Measurements from ENCODE around the gene TUBA1C.
"Not testable (repeated sequence)": the region's sequence is repeated elsewhere in the genome, so short reads cannot be mapped to it uniquely, and the experiment has no call there.

Gene TUBA1C

DNA sequence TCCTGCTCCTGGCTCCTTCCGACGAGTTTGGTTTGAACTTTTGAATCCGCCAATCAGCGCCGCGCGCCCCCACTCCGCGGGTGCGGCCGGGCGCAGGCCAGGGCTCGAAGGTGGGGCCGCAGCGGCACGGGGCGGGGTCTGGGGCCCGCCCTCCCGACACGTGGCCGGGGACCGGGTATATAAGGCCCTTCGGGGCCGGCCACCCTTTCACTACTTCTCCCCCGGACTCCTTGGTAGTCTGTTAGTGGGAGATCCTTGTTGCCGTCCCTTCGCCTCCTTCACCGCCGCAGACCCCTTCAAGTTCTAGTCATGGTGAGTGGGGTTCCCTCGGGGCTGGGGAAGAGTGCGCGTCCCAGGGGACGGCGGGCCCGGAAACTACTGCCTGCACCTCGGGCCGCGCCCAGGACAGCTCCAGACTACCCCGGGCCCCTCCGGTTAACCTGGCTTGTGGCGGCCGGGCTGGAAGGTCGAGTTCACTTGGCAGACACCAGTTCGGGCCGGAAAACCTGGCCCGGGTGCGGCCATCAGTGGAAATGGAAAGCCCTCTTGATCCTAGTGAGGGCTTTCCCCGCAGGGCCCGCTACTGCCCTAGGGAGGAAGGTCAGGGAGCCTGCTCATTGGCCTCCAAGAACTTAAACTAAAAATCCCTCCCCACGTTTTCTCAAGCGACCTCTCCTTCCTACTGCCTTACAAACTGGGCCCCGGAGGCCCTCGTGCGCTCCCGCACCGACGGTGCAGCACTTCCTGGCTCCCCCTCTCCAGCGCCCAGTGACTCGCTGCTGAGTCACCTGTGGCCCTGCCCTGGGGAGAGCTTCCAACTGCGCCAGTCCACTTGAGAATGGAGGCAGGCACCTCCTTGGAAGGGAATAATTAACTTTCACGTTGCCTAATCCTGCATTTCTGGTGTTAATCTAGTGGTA is at the start of gene TUBA1C:
TUBA1C (plus strand) TSS at position 210 of the 920 bp plus-strand sequence; CDS start at position 310, 100 bp downstream.
- DNase-seq = peak; percentile 96 to 99 (median 97)

DNA sequence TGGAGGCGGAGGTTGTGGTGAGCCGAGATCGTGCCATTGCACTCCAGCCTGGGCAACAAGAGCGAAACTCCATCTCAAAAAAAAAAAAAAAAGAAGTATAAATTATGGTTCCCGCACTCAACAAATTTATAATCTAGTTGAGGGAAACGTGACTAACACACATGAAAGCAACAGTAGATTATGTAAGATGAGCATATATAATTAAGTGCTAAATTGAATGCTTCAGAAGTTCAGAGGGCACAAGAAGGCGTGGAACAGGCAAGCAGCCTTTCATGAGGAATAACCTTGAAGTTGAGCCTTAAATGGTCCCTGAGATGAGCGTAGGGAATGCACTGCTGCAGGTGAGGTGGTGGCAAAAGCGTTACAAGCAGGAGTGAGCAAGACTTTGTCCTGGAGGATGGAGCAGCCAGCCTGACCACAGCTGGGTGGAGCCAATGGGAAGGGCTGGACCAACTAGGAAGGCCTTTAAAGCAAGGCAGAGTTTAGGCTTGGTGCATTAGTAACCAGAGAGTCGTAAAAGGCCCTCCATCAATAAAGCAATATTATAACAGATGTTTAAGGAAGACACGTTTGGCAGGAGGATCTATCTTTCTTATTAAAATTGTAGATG is 45.4 kb upstream of the TUBA1C start:
- DNase-seq = no peak

DNA sequence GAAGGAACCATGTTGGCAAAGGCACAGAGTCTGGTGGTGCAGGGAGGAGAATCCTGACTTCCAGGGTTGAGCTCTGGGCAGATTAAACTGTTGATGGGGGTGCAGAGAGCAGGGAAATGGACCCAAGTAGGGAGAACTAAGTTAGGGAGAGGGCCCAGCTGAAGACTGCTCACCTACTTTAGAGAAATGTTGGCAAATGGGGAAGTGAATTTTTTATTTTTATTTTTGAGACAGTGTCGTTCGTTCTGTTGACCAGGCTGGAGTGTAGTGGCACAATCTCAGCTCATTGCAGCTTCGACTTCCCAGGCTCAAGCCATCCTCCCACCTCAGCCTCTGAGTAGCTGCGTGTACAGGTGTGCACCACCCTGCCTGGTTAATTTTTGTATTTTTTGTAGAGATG is 43.9 kb upstream of the TUBA1C start:
- DNase-seq = no peak

DNA sequence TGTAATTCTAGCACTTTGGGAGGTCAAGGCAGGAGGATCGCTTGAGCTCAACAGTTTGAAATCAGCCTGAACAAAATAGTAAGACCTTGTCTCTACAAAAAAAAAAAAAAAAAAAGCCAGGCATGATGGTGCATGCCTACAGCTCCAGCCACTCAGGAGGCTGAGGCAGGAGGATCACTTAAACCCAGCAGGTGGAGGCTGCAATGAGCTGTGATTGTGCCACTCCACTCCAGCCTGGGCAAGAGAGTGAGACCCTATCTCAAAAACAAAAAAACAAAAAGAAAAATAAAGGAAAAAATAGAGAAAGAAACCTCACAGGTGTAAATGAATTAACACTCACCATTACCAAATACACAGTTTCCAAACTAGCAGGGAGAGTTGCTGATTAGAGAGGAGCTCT is 41.8 kb upstream of the TUBA1C start:
- no peak for DNase-seq

DNA sequence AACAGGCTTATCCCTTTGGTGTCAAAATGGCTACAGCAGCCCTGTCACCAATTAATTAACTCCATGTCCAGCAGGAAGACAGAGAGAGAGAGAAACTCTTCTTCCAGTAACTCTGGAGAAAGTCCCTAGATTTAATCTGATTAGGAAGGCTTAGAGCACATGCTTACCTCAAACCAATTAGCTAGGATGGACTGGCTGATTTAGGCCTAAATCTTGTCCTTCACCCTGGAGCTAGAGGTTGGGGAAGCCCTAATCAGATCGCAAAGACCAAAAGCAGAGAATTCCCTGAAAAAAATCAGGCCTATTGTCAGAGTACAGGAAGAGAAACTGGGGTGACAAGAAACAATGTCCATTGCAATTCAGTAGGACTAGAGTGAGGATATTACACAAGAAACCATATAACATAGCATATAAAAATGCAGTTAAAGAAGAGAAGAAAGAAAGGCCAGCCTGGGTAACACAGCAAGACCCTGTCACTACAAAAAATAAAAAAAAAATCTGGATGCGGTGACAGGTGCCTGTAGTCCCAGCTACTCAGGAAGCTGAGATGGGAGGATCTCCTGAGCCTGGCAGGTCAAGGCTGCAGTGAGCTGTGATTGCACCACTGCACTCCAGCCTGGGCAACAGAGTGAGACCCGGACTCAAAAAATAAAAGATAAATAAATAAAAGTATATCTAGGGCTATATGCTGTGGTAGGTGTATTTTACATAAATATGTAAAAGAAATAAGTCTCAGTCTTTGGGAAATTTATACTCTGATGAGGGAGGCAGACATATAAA is 41.1 kb upstream of the TUBA1C start:
- DNase-seq = no peak

DNA sequence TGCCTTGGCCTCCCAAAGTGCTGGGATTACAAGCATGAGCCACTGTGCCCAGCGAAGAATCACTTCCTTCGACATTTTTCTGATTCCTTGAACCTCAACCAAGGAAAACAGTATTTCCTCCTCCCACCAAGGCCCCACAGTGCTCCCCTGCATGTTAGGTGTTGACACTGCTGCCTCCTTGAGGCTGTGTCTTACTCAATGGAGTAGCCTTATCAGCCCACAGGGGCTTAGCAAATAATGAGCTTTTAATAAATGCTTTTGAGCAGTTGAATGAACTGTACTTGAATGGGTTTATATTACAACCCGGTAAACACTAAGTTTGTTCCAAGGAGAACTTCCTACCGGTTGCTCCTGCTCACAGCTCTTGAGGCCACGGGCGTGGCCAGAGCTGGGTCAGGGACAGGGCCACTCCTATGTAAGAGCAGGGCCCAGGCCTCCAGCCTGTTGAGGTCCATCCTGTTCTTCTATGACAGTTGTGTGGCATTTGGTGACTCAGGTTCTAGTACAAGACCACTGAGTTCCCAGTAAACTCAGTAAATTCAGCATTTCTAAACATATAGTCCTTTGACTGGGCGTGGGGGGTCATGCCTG is 39.2 kb upstream of the TUBA1C start:
- peak in 1 of 3 donors; percentile 23 for DNase-seq

DNA sequence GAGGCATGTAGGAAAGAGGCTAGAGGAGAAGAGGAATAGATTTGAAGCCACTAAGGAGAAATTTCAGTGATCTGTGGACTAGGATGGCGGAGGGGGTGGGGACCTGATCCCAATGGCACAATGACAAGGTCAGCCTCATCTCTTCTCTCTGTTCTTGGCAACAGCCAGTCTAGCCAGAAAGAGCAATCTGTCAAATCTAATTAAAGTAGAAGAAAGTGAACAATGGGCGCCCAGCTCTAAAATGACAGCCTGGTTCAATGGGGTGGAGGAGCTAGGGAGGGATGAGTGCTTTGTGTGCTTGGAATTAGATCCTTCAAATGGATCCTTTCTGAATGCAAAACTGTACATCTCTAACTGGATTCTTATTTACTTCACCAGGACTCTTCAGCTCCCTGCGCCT is 37.2 kb upstream of the TUBA1C start:
- DNase-seq = no peak

DNA sequence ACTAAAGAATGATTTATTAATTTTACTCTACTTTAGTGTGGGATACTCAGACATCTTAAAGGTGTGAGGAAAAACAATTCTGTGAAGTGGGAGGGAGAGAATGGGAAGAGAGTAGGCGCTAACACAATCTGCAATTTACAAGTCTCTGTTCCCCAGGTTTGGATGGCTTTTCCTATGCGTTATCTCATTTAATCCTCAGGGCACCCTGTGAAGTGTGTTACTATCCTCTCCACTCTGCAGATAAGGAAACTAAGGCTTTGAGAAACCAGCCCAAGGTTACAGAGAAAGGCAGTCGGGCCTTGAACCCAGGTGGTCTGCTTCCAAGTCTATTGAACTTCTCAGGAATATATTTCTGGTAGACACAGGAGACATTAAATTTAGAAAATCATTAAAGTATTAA is 36.2 kb upstream of the TUBA1C start:
- DNase-seq = no peak

DNA sequence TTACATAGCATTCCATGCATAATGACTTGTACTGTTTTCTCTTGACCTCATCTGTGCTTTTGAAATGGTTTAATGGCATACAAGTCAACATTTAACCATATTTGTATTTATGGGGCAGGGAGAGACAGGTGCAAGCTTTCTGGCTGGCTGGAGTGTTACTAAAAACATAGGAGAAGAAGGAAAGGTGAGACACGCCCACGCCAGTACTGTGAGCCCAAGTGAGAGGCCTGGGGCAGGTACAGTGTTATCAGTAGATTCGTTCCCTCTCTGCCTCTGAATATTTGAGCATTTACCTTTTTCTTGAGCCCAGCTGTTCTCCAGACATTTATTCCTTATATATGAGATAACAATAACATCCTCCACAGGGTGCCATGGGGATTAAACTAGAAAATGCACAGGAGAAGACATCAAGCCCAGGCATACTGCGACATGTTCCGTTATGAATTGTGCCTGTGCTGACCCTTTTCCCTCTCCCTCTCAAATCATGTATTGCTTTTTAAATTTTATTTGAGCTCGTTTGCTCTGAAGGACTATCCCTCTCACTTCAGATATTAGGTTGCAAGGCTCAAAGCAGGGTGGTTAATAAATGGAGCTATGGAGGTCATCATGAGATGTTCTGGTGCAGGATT is 34.6 kb upstream of the TUBA1C start:
- no peak for DNase-seq

DNA sequence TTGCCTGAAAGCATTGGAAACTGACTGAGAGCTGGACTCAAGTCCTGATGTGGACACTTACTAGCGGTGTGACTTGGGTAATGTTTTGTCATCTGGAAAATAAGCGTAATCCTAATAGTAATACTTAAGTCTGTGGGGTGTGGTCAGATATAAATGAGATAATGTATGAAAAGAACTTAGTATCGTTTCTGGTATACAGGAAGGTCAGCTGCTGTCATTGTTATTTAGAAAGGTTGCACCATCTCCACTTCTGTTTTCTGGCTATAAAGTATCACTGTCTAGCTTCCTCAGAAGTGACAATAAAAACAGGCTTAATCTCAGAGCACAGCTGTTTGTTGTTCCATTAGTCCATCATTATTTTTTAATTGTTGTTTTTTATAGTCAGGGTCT is 34.1 kb upstream of the TUBA1C start:
- DNase-seq = peak; percentile 74 to 97 (median 86)

DNA sequence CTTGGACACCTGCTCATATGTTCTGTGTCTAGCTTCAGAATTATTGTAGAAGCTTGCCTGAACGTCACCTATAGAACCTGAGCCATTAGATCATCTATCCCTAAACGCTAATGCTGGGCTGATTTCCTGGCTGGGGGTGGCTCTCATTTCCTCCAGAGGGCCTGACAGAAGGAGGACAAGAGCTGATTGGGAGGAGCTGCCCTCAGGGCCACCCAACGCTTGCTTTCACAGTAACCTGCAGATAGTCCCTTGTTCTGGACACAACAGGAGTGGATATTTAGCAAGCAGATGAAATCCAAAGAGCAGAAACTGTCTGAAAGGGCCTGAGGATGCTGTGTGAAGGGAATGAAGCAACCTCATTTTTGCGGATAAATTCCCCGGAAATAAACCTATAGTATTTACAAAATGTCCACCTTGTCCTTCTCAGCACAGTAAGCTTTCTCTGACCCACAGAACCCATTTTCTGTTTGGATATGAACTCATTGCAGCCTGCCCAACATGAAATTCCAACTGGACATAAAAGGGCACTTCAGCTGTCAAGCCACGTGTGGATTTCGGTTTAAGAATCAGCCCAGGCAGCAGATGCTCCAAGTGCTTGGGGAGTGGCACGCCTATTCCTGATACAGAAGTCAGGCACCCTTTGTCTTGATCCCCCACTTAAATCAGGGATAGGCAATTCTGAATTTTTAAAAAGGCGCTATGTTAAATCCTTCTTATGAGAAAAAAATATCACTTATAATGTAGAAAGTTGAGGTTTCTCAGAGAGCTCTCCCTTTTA is 32.8 kb upstream of the TUBA1C start:
- DNase-seq = no peak

DNA sequence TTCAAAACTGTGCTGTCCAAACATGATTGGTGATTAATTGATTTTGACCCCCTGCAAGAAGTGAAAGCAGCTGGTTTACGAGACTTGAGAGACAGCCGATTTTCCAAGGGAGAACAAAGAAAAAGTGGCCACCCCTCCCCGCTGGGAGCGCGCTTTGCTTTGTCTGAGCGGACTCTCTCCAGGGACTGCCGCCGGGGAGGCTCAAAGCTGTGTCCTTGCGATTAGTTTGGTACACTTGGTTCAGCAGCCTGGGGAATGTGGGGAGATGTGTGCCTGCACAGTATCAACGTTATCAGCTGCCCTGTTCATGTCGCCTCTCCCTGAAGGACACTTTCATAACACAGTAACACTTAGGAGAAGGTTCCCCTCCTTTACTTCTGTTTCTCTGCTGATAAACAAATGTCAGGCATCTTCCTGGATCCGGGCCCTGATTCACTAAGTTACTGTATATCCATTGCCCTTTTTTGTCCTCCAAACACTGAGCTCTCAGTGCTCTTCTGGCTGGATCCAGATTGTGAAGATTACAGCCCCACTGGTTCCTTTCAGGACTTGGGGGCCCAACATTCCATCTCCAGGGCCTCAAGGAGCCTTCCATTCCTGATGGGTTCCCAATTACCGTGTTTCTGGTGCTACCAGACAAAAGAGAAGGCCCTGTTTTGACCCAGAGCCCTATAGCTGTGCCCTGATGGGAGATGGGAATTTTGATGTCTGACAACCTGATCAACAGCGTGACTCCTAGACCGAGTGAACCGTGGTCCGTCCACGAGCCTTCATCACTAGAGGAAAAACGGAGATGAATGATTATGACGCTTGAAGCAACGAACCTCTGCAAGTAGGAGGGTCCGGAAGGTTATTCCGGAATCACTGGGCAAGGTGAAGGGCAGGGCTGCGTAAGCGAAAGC is 31.7 kb upstream of the TUBA1C start:
- DNase-seq = peak in 2 of 3 donors; percentile 35 to 37

DNA sequence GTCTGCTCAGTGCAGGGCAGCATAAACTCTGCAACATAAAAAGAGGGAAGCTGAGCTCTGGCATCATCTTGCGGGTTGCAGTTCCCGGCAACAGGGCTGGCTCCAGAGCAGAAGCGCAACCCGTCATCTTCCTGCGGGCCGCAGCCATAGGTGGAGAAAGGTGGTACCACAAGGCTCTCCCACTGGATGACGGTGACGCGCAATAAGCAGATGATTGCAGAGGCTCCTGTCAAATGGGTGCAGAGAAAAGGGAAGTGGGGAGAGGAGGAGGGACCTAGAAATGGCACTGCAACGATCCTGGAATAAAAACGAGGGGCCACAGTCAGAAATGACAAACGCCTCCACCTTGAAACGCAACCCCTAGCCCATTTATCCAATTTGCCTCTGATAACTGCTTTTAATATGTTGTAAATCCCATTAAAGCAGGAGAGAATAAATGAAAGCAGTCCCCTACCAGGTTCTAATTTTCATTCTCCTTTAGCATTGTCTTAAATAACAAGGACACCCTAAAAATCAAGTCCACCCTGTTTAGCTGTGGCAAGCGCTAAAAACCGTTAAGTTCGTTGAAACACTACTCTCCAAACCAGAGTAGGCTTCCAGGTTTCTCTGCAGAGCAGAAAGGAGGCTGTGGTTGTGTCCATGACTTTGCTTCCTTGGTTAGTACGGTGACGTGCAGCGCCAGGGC is 30.9 kb upstream of the TUBA1C start:
- DNase-seq = peak; percentile 89 to 96 (median 93)

DNA sequence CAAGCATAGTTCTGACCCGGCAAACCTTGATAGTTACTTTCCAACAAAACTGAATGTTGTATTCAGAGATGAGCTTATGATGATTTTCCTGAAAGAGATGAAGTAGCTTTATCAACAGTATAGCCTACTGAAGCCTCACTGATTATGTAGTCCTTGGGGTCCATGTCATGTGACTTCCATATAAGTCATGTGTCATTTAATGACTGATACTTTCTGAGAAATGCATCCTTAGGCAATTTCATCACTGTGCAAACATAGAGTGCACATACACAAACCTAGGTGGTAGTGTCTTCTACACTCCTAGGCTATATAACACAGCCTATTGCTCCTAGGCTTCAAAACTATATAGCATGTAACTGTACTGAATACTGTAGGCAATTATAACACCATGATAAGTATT is 28.5 kb upstream of the TUBA1C start:
- DNase-seq = peak in 1 of 3 donors; percentile 35

DNA sequence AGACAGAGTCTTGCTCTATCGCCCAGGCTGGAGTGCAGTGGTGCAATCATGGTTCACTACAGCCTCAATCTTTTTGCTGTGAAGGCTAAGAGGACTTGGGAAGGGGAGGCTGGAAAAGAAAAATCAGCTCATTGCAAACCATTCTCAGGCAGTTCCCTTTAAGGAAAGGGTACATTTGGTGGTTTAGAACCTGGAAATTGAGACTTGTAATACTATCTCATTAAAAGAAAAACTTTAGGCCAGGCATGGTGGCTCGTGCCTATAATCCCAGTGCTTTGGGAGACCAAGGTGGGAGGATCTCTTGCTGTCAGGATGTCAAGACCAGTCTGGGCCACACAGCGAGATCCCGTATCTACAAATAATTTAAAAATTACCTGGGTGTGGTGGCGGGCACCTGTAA is 21.3 kb upstream of the TUBA1C start:
- no peak for DNase-seq

DNA sequence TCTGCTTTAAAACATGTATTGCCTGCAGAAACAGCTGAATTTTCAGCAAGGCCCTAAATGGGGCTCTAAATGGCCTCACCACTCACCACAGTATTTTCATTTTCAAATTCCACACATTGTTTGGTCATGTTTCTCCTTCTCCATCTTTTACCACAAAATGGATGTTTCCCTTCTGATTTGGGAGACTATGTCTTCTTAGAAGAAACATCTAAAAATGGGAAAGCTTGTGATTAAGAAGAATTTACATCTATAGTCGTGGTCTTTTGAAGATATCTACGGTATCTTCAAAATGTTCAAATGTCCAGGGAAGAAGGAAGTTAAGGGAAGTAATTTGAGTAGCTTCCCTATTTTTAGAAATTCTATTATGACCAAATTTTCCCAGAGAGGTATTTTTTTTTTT is 20.7 kb upstream of the TUBA1C start:
- peak in 2 of 3 donors; percentile 36 to 51 for DNase-seq

DNA sequence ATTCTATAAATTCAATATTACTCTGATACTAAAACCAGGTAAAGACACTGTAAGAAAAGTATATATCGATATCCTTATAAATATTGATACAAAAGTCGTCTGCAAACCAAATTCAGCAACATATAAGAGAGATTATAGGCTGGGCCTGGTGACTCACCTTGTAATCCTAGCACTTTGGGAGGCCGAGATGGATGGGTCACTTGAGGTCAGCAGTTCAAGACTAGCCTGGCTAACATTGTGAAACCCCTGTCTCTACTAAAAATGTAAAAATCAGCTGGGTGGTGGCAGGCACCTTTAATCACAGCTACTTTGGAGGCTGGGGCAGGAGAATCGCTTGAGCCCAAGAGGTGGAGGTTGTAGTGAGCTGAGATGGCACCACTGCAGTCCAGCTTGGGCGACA is 13.5 kb upstream of the TUBA1C start:
- DNase-seq = no peak

DNA sequence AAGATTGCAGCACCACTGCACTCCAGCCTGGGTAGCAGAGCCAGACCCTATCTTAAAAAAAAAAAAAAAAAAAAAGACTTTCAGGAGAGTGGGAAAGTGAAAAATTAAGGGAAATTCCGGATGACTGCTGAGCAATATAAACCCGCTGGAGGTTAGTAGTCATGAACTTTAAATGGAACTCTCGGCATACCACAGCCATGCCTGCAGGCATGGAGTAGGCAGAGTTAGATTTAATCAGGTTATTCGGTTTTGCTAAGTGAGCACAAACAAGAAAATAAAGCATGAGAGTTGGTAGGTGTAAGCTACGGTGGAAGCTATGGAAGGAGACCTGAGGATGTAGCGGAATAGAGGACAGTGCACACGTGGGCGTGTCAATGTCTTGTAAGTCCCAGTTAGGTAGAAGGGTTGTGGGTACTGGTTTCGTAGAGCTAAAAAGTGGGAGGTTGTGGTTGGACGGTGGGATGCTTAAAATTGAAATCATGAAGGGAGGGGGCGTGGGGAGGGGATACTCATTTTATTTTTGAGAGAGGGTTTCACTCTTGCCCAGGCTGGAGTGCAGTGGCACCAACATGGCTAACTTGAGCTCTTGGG is 11.8 kb upstream of the TUBA1C start:
- peak in 2 of 3 donors; percentile 43 to 57 for DNase-seq

DNA sequence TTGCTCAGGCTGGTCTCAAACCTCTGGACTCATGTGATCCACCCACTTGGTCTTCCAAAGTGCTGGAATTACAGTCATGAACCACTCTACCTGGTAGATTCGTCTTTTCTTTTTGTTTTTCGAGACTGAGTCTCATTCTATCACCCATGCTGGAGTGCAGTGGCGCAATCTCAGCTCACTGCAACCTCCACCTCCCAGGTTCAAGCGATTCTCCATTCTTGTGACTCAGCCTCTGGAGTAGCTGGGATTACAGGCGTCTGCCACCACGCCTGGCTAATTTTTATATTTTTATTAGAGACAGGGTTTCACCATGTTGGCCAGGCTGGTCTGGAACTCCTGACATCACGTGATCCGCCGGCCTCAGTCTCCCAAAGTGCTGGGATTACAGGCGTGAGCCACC is 9.4 kb upstream of the TUBA1C start:
- not testable (repeated sequence) for DNase-seq
